Mesenchymal stem cell (in vitro differentiated cells and primary cell): Measurements from ENCODE around the gene FGGY.
"Not testable (repeated sequence)": the region's sequence is repeated elsewhere in the genome, so short reads cannot be mapped to it uniquely, and the experiment has no call there.

Experiments
- DNase-seq: peaks from one replicate; pipeline ENCODE4 v3.0.0-alpha.2; 2013
- H2AFZ ChIP-seq: one replicate; pipeline ENCODE4 v1.6.1; 2013; ENCODE audit warnings: low read depth, mild to moderate bottlenecking, control low read depth, inconsistent platforms, low read length, moderate library complexity
- H2AK5ac ChIP-seq: 2 replicates; pipeline ENCODE4 v1.6.1; 2013; ENCODE audit warnings: low read length, moderate library complexity, mild to moderate bottlenecking, inconsistent platforms; ENCODE audit not compliant: severe bottlenecking
- H2BK120ac ChIP-seq: one replicate; pipeline ENCODE4 v1.6.1; 2013; ENCODE audit warnings: low read depth, mild to moderate bottlenecking, inconsistent platforms, low read length, moderate library complexity
- H2BK12ac ChIP-seq, 2 experiments: one replicate each; pipeline ENCODE4 v1.6.1; 2013; ENCODE audit warnings: inconsistent platforms in 2 of 2, low read length in 2 of 2, mild to moderate bottlenecking in 2 of 2, moderate library complexity in 2 of 2, control low read depth in 1 of 2
- H2BK15ac ChIP-seq: one replicate; pipeline ENCODE4 v1.6.1; 2013; ENCODE audit warnings: mild to moderate bottlenecking, low read depth, inconsistent platforms; ENCODE audit not compliant: poor library complexity, severe bottlenecking
- H2BK5ac ChIP-seq: 2 replicates; pipeline ENCODE4 v1.6.1; 2013; ENCODE audit warnings: low read depth, mild to moderate bottlenecking, low read length, control low read depth, inconsistent platforms; ENCODE audit not compliant: poor library complexity, severe bottlenecking
- H3K14ac ChIP-seq, 2 experiments: one replicate each; pipeline ENCODE4 v1.6.1; 2013; ENCODE audit warnings: inconsistent platforms in 2 of 2, low read length in 2 of 2, control low read depth in 1 of 2, mild to moderate bottlenecking in 1 of 2, moderate library complexity in 1 of 2
- H3K18ac ChIP-seq, 2 experiments: one replicate each; pipeline ENCODE4 v1.6.1; 2013; ENCODE audit warnings: inconsistent platforms in 2 of 2, low read length in 2 of 2, control low read depth in 1 of 2, low read depth in 1 of 2, mild to moderate bottlenecking in 1 of 2
- H3K23ac ChIP-seq, 2 experiments: one replicate each; pipeline ENCODE4 v1.6.1; 2013; ENCODE audit warnings: inconsistent platforms in 2 of 2, low read length in 2 of 2, mild to moderate bottlenecking in 2 of 2, moderate library complexity in 2 of 2, control low read depth in 1 of 2
- H3K27ac ChIP-seq: 2 replicates; pipeline ENCODE4 v1.5.1; 2013; ENCODE audit warnings: mild to moderate bottlenecking, moderate library complexity, low read length, control low read depth, inconsistent platforms; ENCODE audit not compliant: poor library complexity, severe bottlenecking
- H3K27me3 ChIP-seq, 2 experiments: 2 replicates each; pipeline versions ENCODE4 v1.6.1 to v1.7.0; 2013; ENCODE audit warnings: low read length in 2 of 2, mild to moderate bottlenecking in 2 of 2, moderate library complexity in 2 of 2, control low read depth in 1 of 2, inconsistent platforms in 1 of 2; ENCODE audit not compliant: control insufficient read depth in 1 of 2, insufficient read depth in 1 of 2
- H3K36me3 ChIP-seq, 2 experiments: 2 replicates each; pipeline versions ENCODE4 v1.6.1 to v1.7.0; 2013; ENCODE audit warnings: low read length in 2 of 2, control low read depth in 1 of 2, inconsistent platforms in 1 of 2, low read depth in 1 of 2, mild to moderate bottlenecking in 1 of 2; ENCODE audit not compliant: insufficient read depth in 2 of 2, control insufficient read depth in 1 of 2
- H3K4ac ChIP-seq, 2 experiments: one replicate each; pipeline ENCODE4 v1.6.1; 2013; ENCODE audit warnings: inconsistent platforms in 2 of 2, low read length in 2 of 2, mild to moderate bottlenecking in 2 of 2, moderate library complexity in 2 of 2, control low read depth in 1 of 2, low read depth in 1 of 2
- H3K4me1 ChIP-seq: 2 replicates; pipeline ENCODE4 v1.6.1; 2013; ENCODE audit warnings: low read depth, low read length, control low read depth; ENCODE audit not compliant: control insufficient read depth, insufficient read depth
- H3K4me2 ChIP-seq: 2 replicates; pipeline ENCODE4 v1.6.1; 2013; ENCODE audit warnings: low read length, mild to moderate bottlenecking, inconsistent platforms; ENCODE audit not compliant: poor library complexity, severe bottlenecking
- H3K4me3 ChIP-seq, 2 experiments: 2 replicates each; pipeline versions ENCODE4 v1.5.1 to v1.7.0; 2013; ENCODE audit warnings: low read length in 2 of 2, mild to moderate bottlenecking in 2 of 2, control low read depth in 1 of 2, low read depth in 1 of 2; ENCODE audit not compliant: insufficient read depth in 1 of 2
- H3K79me1 ChIP-seq: replicated peaks from 2 replicates; pipeline ENCODE4 v1.6.1; 2013; ENCODE audit warnings: mild to moderate bottlenecking, control low read depth, low read length, inconsistent platforms; ENCODE audit not compliant: poor library complexity, severe bottlenecking
- H3K9ac ChIP-seq: 2 replicates; pipeline ENCODE4 v1.7.0; 2013; ENCODE audit warnings: mild to moderate bottlenecking, low read length, moderate library complexity
- H3K9me3 ChIP-seq: 2 replicates; pipeline ENCODE4 v1.7.0; 2013; ENCODE audit warnings: mild to moderate bottlenecking, low read length; ENCODE audit not compliant: control insufficient read depth
- H4K8ac ChIP-seq: one replicate; pipeline ENCODE4 v1.6.1; 2013; ENCODE audit warnings: inconsistent platforms, mild to moderate bottlenecking, low read length, moderate library complexity
- H4K91ac ChIP-seq: one replicate; pipeline ENCODE4 v1.6.1; 2013; ENCODE audit warnings: mild to moderate bottlenecking, low read length, inconsistent platforms
- WGBS: methylation state at CpG from one replicate; pipeline ENCODE4 v1.1.7; 2013; ENCODE audit warnings: mixed read lengths; 5-methylcytosine and 5-hydroxymethylcytosine counted together

FGGY gene

GRCh38 chr1:59295618-59296017 is 1.3 kb upstream of the FGGY start:
- DNase-seq = no peak
- peaks cover 3% of the 10 kb centered on the region for H3K4me1 ChIP-seq
- no peak overlapping the region for H2BK12ac ChIP-seq

GRCh38 chr1:59298026-59298583 is 1.2 kb downstream of the FGGY start:
- H2BK120ac ChIP-seq = no peak overlapping the region
- peak overlapping the region; percentile 69 for H4K8ac ChIP-seq
- peaks cover 8% of the 10 kb centered on the region for H3K79me1 ChIP-seq
- H3K4ac ChIP-seq = peak overlapping the region in 1 of 2 experiments; percentile 43
- H3K27me3 ChIP-seq = no peaks in the 10 kb centered on the region
- no peak overlapping the region for H3K4me2 ChIP-seq
- DNase-seq = no peak
- no peak overlapping the region for H3K23ac ChIP-seq
- H2BK12ac ChIP-seq = no peak overlapping the region
- H2BK5ac ChIP-seq = no peak overlapping the region
- peaks cover 3% of the 10 kb centered on the region for H3K4me1 ChIP-seq
- peak overlapping the region in 1 of 2 experiments; percentile 19 for H3K18ac ChIP-seq
- H3K9ac ChIP-seq = peak overlapping the region; percentile 96
- H4K91ac ChIP-seq = peak overlapping the region; percentile 46
- H3K14ac ChIP-seq = no peak overlapping the region
- peak overlapping the region; percentile 41 for H3K27ac ChIP-seq
- H3K4me3 ChIP-seq = peak overlapping the region in 1 of 2 experiments; percentile 78
- peak overlapping the region; percentile 31 for H2AK5ac ChIP-seq
- peaks cover 0 to 9% of the 10 kb centered on the region in 2 experiments for H3K36me3 ChIP-seq
- 70% methylated on average over 2 of the region's 2 CpGs for WGBS
- H3K9me3 ChIP-seq = peaks cover 4% of the 10 kb centered on the region
- H2BK15ac ChIP-seq = peak overlapping the region; percentile 23
- no peak overlapping the region for H2AFZ ChIP-seq

More at GRCh38 chr1:59295618-59296017, 1.3 kb upstream of the FGGY start:
- Histone ChIP-seq H2BK15ac (no peak overlapping the region), H3K14ac (no peak overlapping the region), H3K36me3 (no peaks in the 10 kb centered on the region), H3K9me3 (no peaks in the 10 kb centered on the region), H3K18ac (no peak overlapping the region), H2AK5ac (no peak overlapping the region), H3K9ac (peak overlapping the region; percentile 93), H3K4me3 (peak overlapping the region in 1 of 2 experiments; percentile 82), H3K27me3 (no peaks in the 10 kb centered on the region), H3K23ac (no peak overlapping the region), H2BK5ac (no peak overlapping the region), H3K4me2 (peak overlapping the region; percentile 62), H3K27ac (peak overlapping the region; percentile 91), H4K8ac (no peak overlapping the region), H4K91ac (no peak overlapping the region), H2AFZ (no peak overlapping the region), H3K79me1 (peaks cover 8% of the 10 kb centered on the region), H3K4ac (peak overlapping the region in 1 of 2 experiments; percentile 1), H2BK120ac (no peak overlapping the region)
- WGBS = 84% methylated on average over 4 of the region's 4 CpGs

GRCh38 chr1:59298710-59299346 is 1.9 kb downstream of the FGGY start:
- Histone ChIP-seq H3K9ac (peak overlapping the region; percentile 96), H3K23ac (no peak overlapping the region), H3K4me2 (no peak overlapping the region), H3K36me3 (peaks cover 0 to 10% of the 10 kb centered on the region in 2 experiments), H3K27me3 (no peaks in the 10 kb centered on the region), H2BK15ac (peak overlapping the region; percentile 3), H4K8ac (no peak overlapping the region), H3K4me1 (peaks cover 3% of the 10 kb centered on the region), H3K4ac (peak overlapping the region; percentile 25 to 69), H3K27ac (no peak overlapping the region), H3K9me3 (peaks cover 4% of the 10 kb centered on the region), H2AFZ (no peak overlapping the region), H2AK5ac (peak overlapping the region; percentile 79), H4K91ac (peak overlapping the region; percentile 25), H2BK120ac (no peak overlapping the region), H3K18ac (peak overlapping the region in 1 of 2 experiments; percentile 2), H2BK12ac (peak overlapping the region in 1 of 2 experiments; percentile 61), H3K79me1 (peaks cover 8% of the 10 kb centered on the region), H3K14ac (no peak overlapping the region), H3K4me3 (no peak overlapping the region), H2BK5ac (no peak overlapping the region)
- 94% methylated on average over 5 of the region's 6 CpGs for WGBS
- no peak for DNase-seq

- not testable (repeated sequence) for H2BK15ac ChIP-seq, H3K4me2 ChIP-seq, H3K4me1 ChIP-seq, H3K14ac ChIP-seq, H2BK5ac ChIP-seq, H4K8ac ChIP-seq, H3K23ac ChIP-seq, H3K27me3 ChIP-seq, H3K27ac ChIP-seq, H4K91ac ChIP-seq, H3K9me3 ChIP-seq, H2AFZ ChIP-seq, H2AK5ac ChIP-seq, H2BK12ac ChIP-seq, DNase-seq, H3K9ac ChIP-seq, H3K79me1 ChIP-seq, H2BK120ac ChIP-seq, H3K4me3 ChIP-seq, H3K18ac ChIP-seq, H3K4ac ChIP-seq
- WGBS = 98% methylated on average over 11 of the region's 11 CpGs
- H3K36me3 ChIP-seq = peaks cover 0 to 10% of the 10 kb centered on the region in 2 experiments
These were observed 2.8 kb downstream of the FGGY start for GRCh38 chr1:59299670-59300069.
